ENCODE measurements around the gene DDX21. TPM values are rescaled to one million over a fixed set of nuclear protein-coding genes. Genes with fewer than 3 reads are reported as not detected.
A peak's percentile ranks its signal among the peaks of the same experiment; 100 is the strongest.
"Not testable (repeated sequence)": the region's sequence is repeated elsewhere in the genome, so short reads cannot be mapped to it uniquely, and the experiment has no call there.

The DDX21 gene
- total and polyA plus RNA-seq, 7 experiments from 2014 or later = 15.0 to 101 (median 47.1) TPM

DNA sequence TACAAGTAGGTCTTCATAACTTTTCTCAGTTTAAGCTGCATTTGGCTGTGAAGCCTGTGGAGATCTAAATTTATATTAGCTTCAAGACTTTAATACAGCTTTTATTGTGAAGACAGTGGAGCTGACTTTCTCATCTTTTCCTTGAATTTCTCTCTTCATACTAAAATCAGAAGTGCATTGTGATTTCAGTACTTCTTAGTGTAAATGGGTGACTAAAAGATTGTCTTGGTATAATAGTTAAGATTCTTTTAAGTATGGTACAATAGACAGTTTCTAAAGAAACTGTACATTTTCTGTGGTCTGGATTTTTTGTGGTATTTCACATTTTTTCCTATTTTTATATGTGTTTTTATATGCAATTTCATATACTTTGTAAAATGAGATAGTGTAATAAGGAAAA, 21.0 kb upstream of the DDX21 start:
- Histone ChIP-seq H3K27me3 (ENCODE audit: control insufficient read depth in 2 of 2, insufficient read depth in 2 of 2, low read length in 2 of 2) (no peaks in the 10 kb centered on the region), H3K4me3 (ENCODE audit: low read length) (no peak overlapping the region), H3K27ac (ENCODE audit: low read depth, low read length) (no peak overlapping the region), H3K9me3 (ENCODE audit: control insufficient read depth in 2 of 3, low read length in 3 of 3) (no peaks in the 10 kb centered on the region), H3K36me3 (ENCODE audit: control insufficient read depth in 2 of 3, insufficient read depth in 3 of 3, low read length in 3 of 3) (peaks cover 4 to 52% (median 5%) of the 10 kb centered on the region in 3 experiments), H3K4me1 (ENCODE audit: control insufficient read depth in 2 of 2, insufficient read depth in 2 of 2, low read length in 2 of 2) (no peaks in the 10 kb centered on the region)
- no peaks in the 10 kb centered on the region for H3K9me3 Mint-ChIP-seq
- H3K4me3 Mint-ChIP-seq = no peak overlapping the region
- DNase-seq (no peak), ATAC-seq (no peak)
- H3K27ac Mint-ChIP-seq = peak overlapping the region in 1 of 9 donors; percentile 32
- POLR2A ChIA-PET = no interaction called here
- no peaks in the 10 kb centered on the region for H3K27me3 Mint-ChIP-seq
- peaks cover 4 to 16% (median 7%) of the 10 kb centered on the region in 7 donors for H3K4me1 Mint-ChIP-seq
- intact Hi-C loops (cut with micrococcal nuclease) = no loop called here
- peaks cover 3 to 39% (median 26%) of the 10 kb centered on the region in 5 donors for H3K36me3 Mint-ChIP-seq
- CTCF ChIA-PET = no interaction called here

- intact Hi-C loops (cut with micrococcal nuclease) = no loop called here
- no peaks in the 10 kb centered on the region for H3K4me1 ChIP-seq (ENCODE audit: control insufficient read depth in 2 of 2, insufficient read depth in 2 of 2, low read length in 2 of 2)
- Mint-ChIP-seq H3K36me3 (peaks cover 3 to 28% (median 17%) of the 10 kb centered on the region in 5 donors), H3K4me1 (peaks cover 0 to 9% (median 5%) of the 10 kb centered on the region in 7 donors), H3K27ac (peak overlapping the region in 2 of 9 donors; percentile 40 to 64), H3K27me3 (no peaks in the 10 kb centered on the region), H3K9me3 (no peaks in the 10 kb centered on the region), H3K4me3 (no peak overlapping the region)
- H3K4me3 ChIP-seq (ENCODE audit: low read length) = no peak overlapping the region
- no peaks in the 10 kb centered on the region for H3K27me3 ChIP-seq (ENCODE audit: control insufficient read depth in 2 of 2, insufficient read depth in 2 of 2, low read length in 2 of 2)
- ChIA-PET POLR2A (interaction anchor here (0.7 kb wide), 1 partner anchor 220 kb away, joined by 3 read pairs; no protein-coding TSS in a partner anchor), CTCF (no interaction called here)
- peaks cover 4 to 45% (median 10%) of the 10 kb centered on the region in 3 experiments for H3K36me3 ChIP-seq (ENCODE audit: control insufficient read depth in 2 of 3, insufficient read depth in 3 of 3, low read length in 3 of 3)
- H3K27ac ChIP-seq (ENCODE audit: low read depth, low read length) = no peak overlapping the region
- ATAC-seq (no peak), DNase-seq (no peak)
- no peaks in the 10 kb centered on the region for H3K9me3 ChIP-seq (ENCODE audit: control insufficient read depth in 2 of 3, low read length in 3 of 3)
Measured at GRCh38 chr10:68938117-68938516, 17.9 kb upstream of the DDX21 start.

DNA sequence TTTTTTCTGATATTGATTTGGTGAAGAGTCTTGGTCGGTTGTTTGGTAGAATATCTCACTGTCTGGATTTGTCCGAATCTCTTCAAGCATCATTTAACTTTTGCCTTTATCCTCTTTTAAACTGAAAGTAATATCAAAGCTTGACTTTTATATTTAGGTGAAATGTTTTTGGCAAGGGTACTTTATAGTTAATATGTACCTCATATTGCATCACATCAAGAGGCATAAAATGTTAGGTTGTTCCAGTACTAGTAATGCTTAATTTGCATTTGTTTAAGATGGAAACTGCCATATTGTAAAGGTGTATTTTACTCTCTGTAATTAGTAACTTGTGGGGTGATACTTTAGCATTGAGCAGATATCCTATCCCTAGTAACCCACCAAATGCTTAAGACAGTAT, 17.1 kb upstream of the DDX21 start:
- H3K27me3 Mint-ChIP-seq = no peaks in the 10 kb centered on the region
- H3K36me3 Mint-ChIP-seq = peaks cover 3 to 28% (median 17%) of the 10 kb centered on the region in 5 donors
- no peak overlapping the region for H3K4me3 ChIP-seq (ENCODE audit: low read length)
- intact Hi-C loops (cut with micrococcal nuclease) = no loop called here
- no peak for ATAC-seq
- H3K36me3 ChIP-seq (ENCODE audit: control insufficient read depth in 2 of 3, insufficient read depth in 3 of 3, low read length in 3 of 3) = peaks cover 4 to 52% (median 10%) of the 10 kb centered on the region in 3 experiments
- ChIA-PET POLR2A (no interaction called here), CTCF (no interaction called here)
- DNase-seq = no peak
- H3K27me3 ChIP-seq (ENCODE audit: control insufficient read depth in 2 of 2, insufficient read depth in 2 of 2, low read length in 2 of 2) = no peaks in the 10 kb centered on the region
- H3K9me3 Mint-ChIP-seq = no peaks in the 10 kb centered on the region
- no peaks in the 10 kb centered on the region for H3K4me1 ChIP-seq (ENCODE audit: control insufficient read depth in 2 of 2, insufficient read depth in 2 of 2, low read length in 2 of 2)
- H3K4me3 Mint-ChIP-seq = no peak overlapping the region
- H3K9me3 ChIP-seq (ENCODE audit: control insufficient read depth in 2 of 3, low read length in 3 of 3) = no peaks in the 10 kb centered on the region
- H3K27ac ChIP-seq (ENCODE audit: low read depth, low read length) = no peak overlapping the region
- peak overlapping the region in 2 of 9 donors; percentile 40 to 64 for H3K27ac Mint-ChIP-seq
- peaks cover 0 to 9% (median 5%) of the 10 kb centered on the region in 7 donors for H3K4me1 Mint-ChIP-seq

DNA sequence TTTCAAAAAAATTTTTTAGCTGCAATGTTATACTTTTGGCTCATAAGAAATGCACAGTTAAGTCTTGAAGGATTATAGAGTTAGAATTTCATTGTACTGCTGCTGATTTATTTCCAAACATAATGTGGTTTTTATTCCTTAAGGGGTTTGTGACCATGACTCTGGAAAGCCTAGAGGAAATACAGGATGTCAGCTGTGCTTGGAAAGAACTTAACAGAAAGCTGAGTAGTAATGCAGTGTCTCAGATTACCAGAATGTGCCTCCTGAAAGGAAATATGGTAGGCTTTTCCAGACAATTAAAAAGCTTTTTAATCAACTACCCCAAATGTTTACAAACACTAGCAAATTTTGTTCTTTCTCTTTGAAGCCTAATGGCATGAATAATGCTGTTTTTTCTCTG, 15.1 kb upstream of the DDX21 start:
- H3K4me1 ChIP-seq (ENCODE audit: control insufficient read depth in 2 of 2, insufficient read depth in 2 of 2, low read length in 2 of 2); H3K27me3 Mint-ChIP-seq; H3K4me1 Mint-ChIP-seq; CTCF ChIA-PET; DNase-seq; H3K27ac ChIP-seq (ENCODE audit: low read depth, low read length); H3K4me3 ChIP-seq (ENCODE audit: low read length); intact Hi-C loops (cut with micrococcal nuclease); H3K4me3 Mint-ChIP-seq; H3K9me3 ChIP-seq (ENCODE audit: control insufficient read depth in 2 of 3, low read length in 3 of 3); H3K27me3 ChIP-seq (ENCODE audit: control insufficient read depth in 2 of 2, insufficient read depth in 2 of 2, low read length in 2 of 2); H3K9me3 Mint-ChIP-seq; ATAC-seq; POLR2A ChIA-PET: not testable (repeated sequence)
- H3K36me3 ChIP-seq (ENCODE audit: control insufficient read depth in 2 of 3, insufficient read depth in 3 of 3, low read length in 3 of 3) = peaks cover 4 to 54% (median 10%) of the 10 kb centered on the region in 3 experiments
- peaks cover 3 to 28% (median 17%) of the 10 kb centered on the region in 5 donors for H3K36me3 Mint-ChIP-seq
- H3K27ac Mint-ChIP-seq = peak overlapping the region in 1 of 9 donors; percentile 71

DNA sequence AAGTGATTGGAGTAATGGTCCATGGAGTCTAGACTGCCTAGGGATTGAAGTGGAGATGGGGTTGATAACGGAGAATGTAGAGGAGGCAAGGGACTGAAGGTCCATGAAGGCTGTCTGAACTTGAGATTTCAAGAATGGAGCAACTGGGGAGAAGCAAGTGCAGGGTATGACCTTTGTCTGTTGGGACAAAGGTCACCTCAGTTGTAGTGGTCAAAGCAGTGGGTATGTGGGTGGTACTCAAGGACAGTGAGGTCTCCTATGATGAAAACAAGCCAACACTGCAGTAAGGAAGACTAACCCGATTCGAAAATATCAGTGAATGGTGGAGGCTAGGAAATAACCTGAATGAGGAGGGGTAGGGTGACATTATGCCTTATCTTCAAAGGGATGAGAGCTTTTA, 5.4 kb upstream of the DDX21 start:
- H3K27ac ChIP-seq (ENCODE audit: low read depth, low read length) = no peak overlapping the region
- no peak overlapping the region for H3K4me3 Mint-ChIP-seq
- H3K27me3 Mint-ChIP-seq = no peaks in the 10 kb centered on the region
- peaks cover 6 to 35% (median 7%) of the 10 kb centered on the region in 3 experiments for H3K36me3 ChIP-seq (ENCODE audit: control insufficient read depth in 2 of 3, insufficient read depth in 3 of 3, low read length in 3 of 3)
- intact Hi-C loops (cut with micrococcal nuclease) = loop anchor here in 1 of 2 donors (10.0 kb wide), 1 partner anchor 1066 kb away; the partner anchor contains the start of gene SIRT1
- POLR2A ChIA-PET = interaction anchor here (0.5 kb wide), 1 partner anchor 9 kb away, joined by 3 read pairs; no protein-coding TSS in a partner anchor
- ATAC-seq (no peak), DNase-seq (no peak)
- peaks cover 0 to 8% (median 3%) of the 10 kb centered on the region in 7 donors for H3K4me1 Mint-ChIP-seq
- CTCF ChIA-PET = no interaction called here
- H3K4me3 ChIP-seq (ENCODE audit: low read length) = no peak overlapping the region
- H3K9me3 Mint-ChIP-seq = no peaks in the 10 kb centered on the region
- no peaks in the 10 kb centered on the region for H3K4me1 ChIP-seq (ENCODE audit: control insufficient read depth in 2 of 2, insufficient read depth in 2 of 2, low read length in 2 of 2)
- no peaks in the 10 kb centered on the region for H3K27me3 ChIP-seq (ENCODE audit: control insufficient read depth in 2 of 2, insufficient read depth in 2 of 2, low read length in 2 of 2)
- no peak overlapping the region for H3K27ac Mint-ChIP-seq
- H3K36me3 Mint-ChIP-seq = peaks cover 3 to 17% (median 9%) of the 10 kb centered on the region in 5 donors
- no peaks in the 10 kb centered on the region for H3K9me3 ChIP-seq (ENCODE audit: control insufficient read depth in 2 of 3, low read length in 3 of 3)

DNA sequence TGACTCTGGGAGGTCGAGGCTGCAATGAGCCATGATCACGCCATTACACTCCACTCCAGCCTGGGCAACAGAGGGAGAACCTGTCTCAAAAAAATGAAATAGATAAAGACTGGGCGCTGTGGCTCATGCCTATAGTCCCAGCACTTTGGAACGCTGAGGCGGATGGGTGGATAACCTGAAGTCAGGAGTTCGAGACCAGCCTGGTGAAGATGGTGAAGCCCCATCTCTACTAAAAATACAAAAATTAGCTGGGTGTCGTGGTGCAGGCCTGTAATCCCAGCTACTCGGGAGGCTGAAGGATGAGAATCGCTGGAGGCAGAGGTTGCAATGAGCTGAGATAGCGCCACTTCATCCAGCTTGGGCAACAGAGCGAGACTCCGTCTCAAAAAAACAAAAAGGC, 1.1 kb upstream of the DDX21 start:
- Mint-ChIP-seq H3K27ac (peak overlapping the region in 8 of 9 donors; percentile 46 to 99 (median 88)), H3K4me3 (peak overlapping the region; percentile 45 to 100 (median 94)), H3K9me3 (no peaks in the 10 kb centered on the region), H3K4me1 (peaks cover 12 to 45% (median 27%) of the 10 kb centered on the region in 7 donors), H3K27me3 (no peaks in the 10 kb centered on the region), H3K36me3 (peaks cover 4 to 21% (median 7%) of the 10 kb centered on the region in 5 donors)
- ATAC-seq (no peak), DNase-seq (no peak)
- Histone ChIP-seq H3K4me3 (ENCODE audit: low read length) (no peak overlapping the region), H3K27ac (ENCODE audit: low read depth, low read length) (peak overlapping the region; percentile 97), H3K9me3 (ENCODE audit: control insufficient read depth in 2 of 3, low read length in 3 of 3) (no peaks in the 10 kb centered on the region), H3K36me3 (ENCODE audit: control insufficient read depth in 2 of 3, insufficient read depth in 3 of 3, low read length in 3 of 3) (peaks cover 0 to 9% (median 2%) of the 10 kb centered on the region in 3 experiments), H3K4me1 (ENCODE audit: control insufficient read depth in 2 of 2, insufficient read depth in 2 of 2, low read length in 2 of 2) (peaks cover 7 to 11% of the 10 kb centered on the region in 2 donors), H3K27me3 (ENCODE audit: control insufficient read depth in 2 of 2, insufficient read depth in 2 of 2, low read length in 2 of 2) (no peaks in the 10 kb centered on the region)
- POLR2A ChIA-PET = interaction anchor here (1.0 to 1.7 kb wide), 5 partner anchors 12 to 278 kb away, joined by 3 to 11 read pairs (median 5); no protein-coding TSS in a partner anchor
- CTCF ChIA-PET = interaction anchor here (0.6 to 1.6 kb wide), 3 partner anchors 90 to 168 kb away, joined by 3 to 11 read pairs (median 3); no protein-coding TSS in a partner anchor
- intact Hi-C loops (cut with micrococcal nuclease) = loop anchor here (1.0 to 10.0 kb wide), 7 partner anchors 138 to 1106 kb away; partner anchors contain the start of genes RUFY2 (in 1 of the 2), SIRT1 (in 1 of the 2) and SUPV3L1 (in 1 of the 2)

Data from naive thymus-derived CD4-positive, alpha-beta T cell (primary cell).